ENCODE results near the gene DZIP1.

DZIP1 gene

DNA sequence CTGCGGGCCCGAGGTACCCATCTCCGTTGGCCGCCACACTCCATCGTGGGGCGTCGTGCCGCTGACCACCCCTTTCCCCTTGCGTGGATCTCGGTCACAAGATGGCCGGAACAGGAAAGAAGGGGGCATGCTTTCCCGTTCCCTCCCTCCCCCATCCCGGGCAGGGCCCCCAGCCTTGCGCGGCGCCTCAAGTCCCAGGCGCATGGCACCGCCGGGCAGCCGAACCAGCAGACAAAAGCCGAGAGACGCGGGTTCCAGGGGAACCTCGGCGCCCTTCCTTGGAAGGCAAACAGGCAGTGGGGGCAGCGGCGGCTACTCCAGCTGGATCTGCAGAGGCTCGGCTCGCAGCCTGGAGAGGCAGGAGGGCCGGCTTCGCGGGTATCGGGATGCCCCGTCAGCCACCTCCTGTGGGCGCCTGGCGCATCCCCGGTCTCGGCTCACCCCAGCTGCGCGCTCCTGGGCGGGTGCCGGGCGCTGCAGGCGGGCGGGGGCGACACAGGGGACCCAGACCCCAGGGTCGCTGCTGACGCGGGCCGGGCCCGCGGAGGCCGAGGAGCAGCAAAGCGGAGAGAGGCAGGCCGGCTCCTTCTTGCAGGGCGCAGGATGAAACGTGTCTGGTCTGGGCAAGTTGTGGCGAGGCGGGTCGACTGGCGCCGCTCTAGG lies 439 bp downstream of the DZIP1 start:
- DNase-seq: peak in 31 of 56 donors; percentile 12 to 67 (median 43)

DNA sequence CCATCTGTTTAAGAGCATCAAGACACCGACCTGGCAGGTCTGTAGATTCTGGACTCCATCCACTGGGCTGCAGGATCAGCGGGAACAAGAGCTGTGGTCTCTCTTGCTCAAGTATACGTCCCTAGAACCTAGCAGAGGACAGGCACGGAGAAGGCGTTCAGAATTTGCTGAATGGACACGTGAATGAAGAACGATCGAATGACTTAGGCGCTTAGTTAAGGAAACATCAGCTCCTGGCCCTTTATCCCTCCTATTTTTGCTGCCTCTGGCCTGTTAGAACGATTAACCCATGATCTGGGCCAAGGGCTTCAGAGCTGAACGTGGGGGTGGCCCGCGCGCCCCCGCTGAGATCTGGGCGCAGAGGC lies 953 bp downstream of the DZIP1 start:
- DNase-seq: peak in 4 of 56 donors; percentile 14 to 52 (median 32)

DNA sequence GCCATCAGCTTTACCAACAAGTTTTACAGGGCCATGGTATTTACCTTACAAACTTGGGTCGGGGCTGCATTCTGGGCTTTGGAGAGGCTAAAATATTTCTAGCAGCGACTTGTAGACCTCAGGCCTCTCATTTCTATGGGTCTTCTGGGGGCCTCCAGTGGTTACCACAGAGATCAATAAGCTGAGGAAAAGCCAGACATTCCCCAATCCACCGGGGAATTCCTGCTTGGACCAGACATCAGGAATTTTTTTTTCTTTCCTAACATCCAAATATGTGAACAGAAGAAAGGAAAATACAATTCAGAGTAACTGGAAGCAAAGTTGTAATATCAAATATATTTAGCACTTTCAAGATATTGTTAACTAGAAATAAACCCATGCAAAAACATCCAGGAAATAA lies 1.5 kb downstream of the DZIP1 start:
- DNase-seq: no peak

DNA sequence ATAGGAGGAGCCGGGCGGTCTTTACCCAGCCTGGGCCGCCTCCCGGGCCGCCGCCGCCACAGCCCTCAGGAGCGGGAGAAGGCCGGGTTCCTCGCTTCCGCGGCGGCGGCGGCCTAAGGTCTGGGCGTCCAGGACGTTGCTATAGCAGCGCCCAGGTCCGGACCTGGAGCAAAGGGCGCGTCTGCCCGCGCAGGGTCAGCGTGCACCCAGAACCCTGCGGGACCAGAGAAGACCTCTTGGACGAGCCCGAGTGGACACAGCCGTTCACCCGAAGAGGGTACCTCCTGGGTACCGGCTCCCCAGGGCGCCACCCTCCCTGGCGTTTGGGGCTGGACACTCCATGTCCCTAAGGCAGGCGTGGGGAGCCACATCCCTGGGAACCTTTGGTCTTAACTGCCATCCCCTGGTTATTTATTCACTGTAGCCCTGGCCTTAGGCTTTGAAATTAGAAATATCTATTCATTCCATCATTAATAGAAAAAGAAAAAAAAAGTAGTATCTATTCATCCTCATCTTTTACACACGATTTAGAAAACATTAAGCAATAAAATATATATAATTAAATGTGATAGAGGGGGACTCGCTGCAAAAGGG lies 2.4 kb downstream of the DZIP1 start:
- peak in 12 of 56 donors; percentile 3 to 39 (median 16) for DNase-seq

DNA sequence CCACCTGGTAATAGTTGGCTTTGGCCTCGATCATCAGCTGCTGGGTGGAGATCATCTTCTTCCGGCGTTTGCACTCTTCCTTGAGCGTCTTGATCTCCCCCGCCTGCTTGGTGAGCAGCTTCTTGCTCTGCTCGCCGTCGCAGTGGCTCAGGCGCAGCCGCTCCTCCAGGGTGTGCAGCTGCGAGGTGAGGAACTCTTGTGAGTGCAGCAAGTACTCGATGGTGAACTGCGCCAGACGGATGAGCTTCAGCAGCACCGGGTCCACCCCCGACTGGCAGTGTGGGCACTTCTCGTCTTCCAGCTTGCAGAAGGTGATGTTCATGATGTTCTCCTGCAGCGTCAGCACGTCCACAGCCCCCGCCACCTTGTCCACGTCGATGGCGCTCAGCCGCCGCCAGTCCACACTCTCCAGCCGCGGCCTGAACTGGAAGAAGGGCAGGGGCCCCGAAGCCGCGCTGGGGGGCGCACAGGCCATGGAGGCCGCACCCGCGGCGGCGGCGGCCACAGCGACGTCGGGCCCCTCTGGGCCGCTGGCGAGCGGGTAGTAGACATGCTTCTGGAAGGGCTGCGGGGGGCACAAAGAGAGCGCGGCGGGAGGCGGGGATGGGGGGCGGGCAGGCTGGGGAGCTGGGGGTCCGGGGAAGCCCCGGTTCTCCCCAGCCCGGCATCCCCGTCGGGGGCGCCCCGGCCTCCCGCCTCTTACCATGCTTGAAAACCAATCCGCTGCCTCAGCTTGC lies 3.0 kb downstream of the DZIP1 start:
- peak in 12 of 56 donors; percentile 1 to 50 (median 12) for DNase-seq

DNA sequence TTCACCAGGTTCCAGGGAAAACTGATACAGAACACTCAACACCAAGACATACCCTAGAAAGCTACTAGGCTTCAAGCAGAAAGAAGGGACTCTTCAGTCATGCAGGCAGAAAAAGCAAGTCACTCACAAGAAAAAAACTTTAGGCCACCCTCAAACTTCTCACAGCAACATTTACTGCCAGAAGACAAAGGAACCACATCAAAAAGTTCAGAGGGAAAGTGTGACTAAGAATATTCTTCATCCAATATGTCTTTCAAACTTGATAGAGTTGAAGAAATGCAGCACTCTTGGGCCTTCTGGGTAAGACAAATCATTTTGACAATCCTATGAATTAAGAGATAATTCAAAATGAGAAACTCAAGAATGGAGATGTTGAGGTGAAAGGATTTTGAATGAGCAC lies 7.7 kb downstream of the DZIP1 start:
- no peak for DNase-seq

DNA sequence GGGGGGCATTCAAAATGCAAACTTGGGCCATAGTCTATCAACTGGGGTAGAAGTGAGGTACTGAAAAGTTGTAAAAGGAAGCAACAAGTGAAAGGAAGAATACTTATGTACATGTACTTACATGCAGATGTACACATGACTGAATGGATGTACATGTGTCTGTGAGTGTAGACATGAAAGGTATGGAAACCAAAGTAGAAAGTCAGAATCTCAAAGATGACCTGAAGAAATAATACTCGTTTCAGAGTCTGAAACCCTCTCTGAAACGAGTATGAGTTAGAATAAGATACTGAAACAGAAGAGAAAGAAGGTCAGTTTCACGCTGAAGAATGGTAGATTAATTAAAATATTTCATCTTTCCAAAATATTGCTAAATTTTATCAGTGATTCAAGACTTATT lies 13.9 kb downstream of the DZIP1 start:
- DNase-seq: no peak

DNA sequence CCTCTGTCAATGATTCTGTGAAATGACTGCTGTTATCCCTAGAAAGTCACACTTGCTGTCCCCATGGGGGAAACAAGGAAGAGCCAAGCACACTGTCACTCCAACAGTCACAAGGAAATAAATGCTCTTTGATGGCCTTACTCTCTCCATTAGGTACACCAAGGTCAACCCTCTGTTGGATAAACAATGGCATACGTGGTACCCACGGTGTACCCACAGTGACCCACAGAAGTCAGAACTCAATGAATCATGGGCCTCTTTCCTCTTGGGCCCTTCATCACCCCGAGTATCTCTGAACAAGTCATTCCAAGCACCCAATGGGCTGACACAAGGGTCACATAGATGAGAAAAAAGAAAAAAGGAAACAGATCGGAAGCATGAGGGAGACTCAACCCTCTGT lies 15.4 kb downstream of the DZIP1 start:
- DNase-seq: no peak

DNA sequence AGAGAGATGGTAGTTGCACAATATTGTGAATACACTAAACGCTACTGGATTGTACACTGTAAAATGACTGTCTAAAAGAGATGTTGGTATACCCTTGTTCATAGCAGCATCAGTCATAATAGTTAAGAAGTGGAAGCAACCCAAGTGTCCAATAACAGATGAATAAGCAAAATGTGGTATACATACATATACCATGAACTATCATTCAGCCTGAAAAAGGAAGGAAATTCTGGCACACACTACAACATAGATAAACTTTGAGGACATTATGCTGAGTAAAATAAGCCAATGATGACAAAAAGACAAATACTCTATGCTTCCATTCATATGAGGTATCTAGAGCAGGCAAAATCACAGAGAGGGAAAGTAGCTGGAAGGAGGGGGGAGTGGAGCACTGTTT lies 16.0 kb downstream of the DZIP1 start:
- no peak for DNase-seq

DNA sequence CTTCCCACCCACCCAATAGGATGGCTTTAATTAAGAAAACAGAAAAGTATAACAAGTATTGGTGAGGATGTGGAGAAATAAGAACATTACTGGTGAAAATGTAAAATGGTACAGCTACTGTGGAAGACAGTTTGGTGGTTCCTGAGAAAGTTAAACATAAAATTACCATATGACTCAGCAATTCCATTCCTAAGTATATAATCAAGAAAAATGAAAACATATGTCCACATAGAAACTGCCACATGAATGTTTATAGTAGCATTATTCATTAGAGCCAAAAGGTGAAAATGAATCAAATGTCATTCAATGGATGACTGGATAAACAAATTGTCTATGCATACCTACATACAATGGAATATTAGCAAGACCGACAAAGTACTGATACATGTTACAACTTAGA lies 16.9 kb downstream of the DZIP1 start:
- no peak for DNase-seq

DNA sequence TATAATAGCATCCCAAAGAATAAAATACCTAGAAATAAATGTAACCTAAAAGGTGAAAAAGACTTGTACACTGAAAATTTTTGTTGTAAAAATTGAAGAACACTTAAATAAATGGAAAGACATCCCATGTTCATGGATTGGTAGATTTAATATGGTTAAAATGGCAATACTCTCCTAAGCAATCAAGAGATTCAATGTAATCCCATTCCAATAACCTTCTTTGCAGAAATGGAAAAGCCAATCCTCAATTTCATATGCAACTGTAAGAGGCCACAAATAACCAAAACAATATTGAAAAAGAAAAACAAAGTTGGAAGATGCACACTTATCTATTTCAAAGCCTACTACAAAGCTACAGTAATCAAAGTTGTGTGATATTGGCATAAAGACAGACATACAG lies 17.7 kb downstream of the DZIP1 start:
- no peak for DNase-seq

DNA sequence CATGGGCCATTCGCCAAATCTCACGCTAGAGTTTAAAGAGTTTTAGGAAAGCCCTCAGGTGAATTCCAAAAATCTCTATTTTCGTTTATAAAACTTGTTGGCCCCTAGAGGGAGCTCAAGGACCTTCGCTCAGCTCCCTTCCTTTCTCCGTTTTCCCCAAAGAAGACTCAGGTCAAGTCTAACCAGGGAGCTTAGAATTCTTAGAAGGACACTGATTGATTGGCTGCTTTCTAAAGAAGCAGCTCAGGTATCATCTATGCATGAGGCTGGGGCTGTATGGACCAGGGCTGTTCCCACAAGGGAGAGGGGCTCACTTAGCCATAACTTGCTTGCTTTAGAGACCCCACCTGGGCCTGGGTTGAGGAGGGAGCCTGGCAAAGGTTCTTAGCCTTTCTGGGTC lies 20.5 kb downstream of the DZIP1 start:
- DNase-seq: peak in 4 of 56 donors; percentile 1 to 37 (median 2)

DNA sequence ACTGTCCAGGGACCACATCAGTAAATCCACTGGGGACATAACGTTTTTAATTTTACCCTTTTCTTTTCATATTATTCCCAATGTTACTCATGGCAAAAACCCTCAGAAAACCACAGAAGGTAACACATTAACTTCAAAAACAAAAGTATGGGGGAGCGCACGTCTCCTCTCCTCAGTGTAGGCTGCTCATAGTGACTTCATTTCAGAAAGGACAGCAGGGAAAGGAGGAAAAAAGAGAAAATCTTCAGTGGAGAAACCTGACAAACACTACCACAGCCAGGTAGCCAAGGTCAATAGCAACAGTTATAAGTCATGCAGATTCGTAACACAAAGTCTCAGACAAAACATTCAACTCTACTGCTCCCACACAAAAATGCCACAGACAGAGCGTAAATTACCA lies 21.4 kb downstream of the DZIP1 start:
- DNase-seq: no peak

DNA sequence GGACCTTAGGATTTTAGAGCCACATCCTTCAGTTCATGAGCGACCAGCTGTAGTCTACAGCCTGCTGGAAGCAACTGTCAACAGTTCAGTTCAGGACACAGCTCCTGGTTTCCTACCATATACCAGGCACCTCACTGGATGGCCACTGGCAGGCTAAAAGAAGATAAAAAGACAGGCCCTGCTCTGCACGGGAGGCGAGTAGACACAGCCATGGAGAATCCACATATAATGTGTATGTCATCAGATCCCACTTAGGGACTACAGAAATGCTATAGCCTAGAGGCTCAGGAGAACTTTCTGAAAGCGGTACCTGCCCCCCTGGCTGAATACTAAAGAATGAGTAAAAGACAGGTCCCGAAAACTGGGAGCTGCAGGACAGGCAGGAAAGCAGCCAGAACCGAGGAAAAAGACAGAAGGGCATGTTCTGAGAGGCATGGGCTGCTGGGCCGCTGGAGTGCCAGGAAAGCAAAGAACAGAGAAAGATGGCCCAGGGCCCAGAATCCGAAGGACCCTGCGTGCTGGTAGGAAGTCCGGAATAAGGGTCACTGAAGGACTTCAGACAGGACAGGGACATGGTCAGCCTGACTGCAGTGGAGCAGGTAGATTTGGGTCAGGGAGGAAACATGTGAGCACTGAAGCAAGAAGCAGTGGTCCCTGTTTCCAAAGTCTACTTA lies 23.5 kb downstream of the DZIP1 start:
- peak in 32 of 56 donors; percentile 7 to 73 (median 28) for DNase-seq

DNA sequence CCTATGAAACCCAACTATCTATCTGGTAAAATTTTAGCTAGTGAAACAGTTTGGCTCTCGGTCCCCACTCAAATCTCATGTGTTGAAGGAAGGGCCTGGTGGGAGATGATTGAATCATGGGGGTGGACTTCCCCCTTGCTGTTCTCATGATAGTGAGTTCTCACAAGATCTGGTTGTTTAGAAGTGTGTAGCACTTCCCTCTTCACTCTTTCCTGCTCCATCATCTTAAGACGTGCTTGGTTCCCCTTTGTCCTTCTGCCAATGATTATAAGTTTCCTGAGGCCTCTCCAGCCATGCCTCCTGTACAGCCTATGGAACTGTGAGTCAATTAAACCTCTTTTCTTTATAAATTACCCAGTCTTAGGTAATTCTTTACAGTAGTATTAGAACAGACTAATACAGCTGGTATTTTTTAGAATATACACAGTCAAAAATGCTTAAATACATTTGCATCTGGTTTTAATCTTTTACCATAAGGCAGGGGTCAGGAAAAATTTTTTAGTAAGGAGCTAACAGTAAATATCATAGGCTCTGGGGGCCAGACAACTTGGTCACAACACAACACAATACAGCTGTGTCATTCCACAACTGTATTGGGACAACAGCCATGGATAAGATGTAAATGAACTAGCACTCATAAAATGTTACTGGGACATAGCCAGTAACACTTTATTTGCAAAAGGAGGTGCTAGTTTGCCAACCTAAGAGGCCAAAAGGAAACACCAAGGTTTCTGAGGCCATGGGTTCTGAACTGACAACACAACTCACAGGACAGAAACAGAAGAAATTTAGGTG lies 24.3 kb downstream of the DZIP1 start:
- DNase-seq: no peak

DNA sequence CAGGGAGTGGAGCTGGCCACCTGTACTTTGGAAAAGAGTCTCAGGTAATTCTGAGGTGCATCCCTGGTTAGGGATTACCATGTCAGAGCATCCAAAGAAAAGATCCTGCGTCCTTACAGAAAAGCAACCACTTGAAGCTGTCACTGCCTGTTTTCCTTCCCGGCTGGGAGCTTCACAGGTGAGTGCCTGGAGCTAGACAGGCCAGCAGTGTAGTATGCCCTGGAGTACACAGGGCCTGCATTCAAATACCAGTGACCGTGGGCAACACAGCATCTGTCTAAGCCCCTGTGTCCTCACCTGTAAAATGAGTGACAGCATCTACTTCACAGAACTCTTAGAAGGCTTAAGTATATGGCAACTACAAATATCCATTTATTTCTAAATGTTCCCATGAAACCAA lies 29.0 kb downstream of the DZIP1 start:
- DNase-seq: no peak

DNA sequence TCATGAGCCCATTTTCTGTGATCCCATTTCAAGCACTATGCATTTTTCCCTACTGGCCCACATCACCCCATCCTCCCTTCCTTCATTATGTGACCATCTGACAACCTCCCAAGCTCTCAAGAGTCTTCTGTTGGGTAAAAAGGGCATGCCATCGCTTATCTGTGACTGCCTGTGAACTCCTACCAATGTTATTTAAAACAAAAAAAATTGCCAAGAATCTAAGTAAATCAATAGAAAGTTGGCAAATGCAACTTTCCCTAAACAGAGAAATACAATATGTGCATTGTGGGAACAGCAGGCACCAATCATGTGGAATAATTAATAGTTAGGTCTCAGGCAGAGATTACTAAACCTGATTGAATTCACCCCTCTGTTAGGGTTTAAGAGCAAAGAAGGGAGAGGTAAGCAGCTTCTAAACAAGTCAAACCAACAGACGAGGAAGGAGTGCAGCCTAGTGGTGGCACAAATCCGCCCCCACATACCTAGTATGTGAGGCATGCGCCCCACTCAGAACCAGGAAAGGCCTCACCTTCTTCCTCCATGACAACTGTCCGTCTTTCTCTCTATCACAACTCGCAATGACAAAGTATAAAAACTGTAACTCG lies 29.8 kb downstream of the DZIP1 start:
- DNase-seq: no peak

DNA sequence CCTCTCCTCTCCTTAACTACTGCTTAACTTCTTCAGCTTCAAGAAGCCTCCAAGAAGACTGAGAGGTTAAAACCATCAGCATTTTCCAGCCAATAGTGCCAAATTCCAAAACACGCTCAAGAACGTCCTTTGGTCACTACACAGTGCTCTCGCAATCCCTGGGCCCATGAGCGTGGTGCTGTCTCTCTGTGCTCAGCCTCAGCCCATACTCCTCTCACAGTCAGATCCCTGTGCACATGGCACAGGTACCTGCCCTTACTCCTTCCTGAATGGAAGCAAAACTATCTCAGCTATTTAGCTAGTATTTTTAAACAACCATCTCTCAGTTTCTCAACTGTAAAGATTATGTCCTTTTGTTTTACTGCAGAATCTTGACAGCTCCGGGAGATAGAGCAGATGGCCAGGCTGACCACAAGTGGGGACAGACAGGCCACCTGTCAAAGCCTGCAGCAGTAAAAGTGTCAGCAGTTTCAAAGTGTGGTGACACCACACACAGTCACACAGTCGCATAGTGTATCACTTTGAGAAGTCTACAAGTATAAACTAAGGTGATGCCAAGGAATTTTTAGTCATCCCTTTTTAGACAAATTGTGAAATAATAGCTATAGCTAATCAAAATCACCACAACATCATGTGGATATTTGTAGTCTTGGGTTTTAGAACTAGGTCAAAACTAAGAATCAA lies 35.7 kb downstream of the DZIP1 start:
- DNase-seq: no peak

DNA sequence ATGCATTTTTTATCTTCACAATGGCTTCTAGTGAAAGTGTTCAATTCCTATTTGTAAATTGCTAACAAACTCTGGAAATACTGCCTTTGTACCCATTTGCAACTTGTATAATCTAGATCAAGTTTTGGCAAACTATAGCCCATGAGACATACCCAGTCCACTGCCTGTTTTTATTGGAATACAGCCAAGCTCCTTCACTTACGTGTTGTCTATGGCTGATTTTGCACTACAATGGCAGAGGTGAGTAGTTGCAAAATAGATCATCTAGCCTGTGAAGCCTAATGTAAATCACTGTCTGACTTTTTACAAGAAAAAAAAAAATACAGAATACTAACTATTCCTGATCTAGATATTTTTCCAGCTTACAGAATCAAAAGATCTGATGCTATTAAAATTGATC lies 37.1 kb downstream of the DZIP1 start:
- DNase-seq: no peak

DNA sequence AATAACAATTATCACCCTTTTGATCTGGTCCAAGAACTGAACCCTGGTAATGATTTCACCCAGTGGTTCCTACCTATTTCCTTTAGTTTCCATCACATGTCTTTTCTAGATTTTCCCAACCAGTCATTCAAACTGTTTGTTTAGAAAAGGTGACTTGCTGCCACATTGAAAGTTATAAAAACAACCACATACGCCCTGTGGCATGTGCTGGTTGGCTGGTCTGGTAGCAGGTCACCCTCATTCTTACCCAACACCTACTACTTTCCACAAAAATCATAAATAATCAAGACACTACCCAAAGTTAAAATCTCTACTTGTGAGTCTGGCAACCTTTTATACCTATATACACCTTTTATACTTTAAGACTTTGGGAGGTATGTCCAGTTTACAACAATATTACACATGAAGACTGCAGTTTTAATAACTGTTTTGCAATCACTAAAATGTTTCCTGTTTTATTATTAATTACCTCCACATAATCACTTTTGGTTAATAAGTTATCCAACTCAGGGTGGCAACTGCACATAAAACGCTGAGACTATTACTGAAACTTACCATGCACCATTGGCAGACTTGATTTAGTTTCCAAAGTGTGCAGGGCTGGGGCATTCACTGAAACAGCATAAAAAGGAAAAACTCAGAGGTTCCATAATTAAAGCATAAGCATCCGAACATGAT lies 38.9 kb downstream of the DZIP1 start:
- DNase-seq: no peak
